Endodermal cell (in vitro differentiated cells): ENCODE data around the gene OSM. TPM values are rescaled to one million over a fixed set of nuclear protein-coding genes. Genes with fewer than 3 reads are reported as not detected.

ENCODE experiments used
- DNase-seq: peaks from one replicate; pipeline ENCODE4 v3.0.0-alpha.2; 2017
- H3K27ac ChIP-seq: 2 replicates; pipeline ENCODE4 v1.5.1; 2013; ENCODE audit warnings: mild to moderate bottlenecking, low read depth, low read length, moderate library complexity
- H3K27me3 ChIP-seq: 2 replicates; pipeline ENCODE4 v1.6.1; 2013; ENCODE audit warnings: mild to moderate bottlenecking, low read length, moderate library complexity; ENCODE audit not compliant: insufficient read depth, control insufficient read depth, poor library complexity, severe bottlenecking
- H3K36me3 ChIP-seq: 2 replicates; pipeline ENCODE4 v1.7.0; 2013; ENCODE audit warnings: mild to moderate bottlenecking, low read length, moderate library complexity; ENCODE audit not compliant: control insufficient read depth, insufficient read depth
- H3K4me1 ChIP-seq: one replicate; pipeline ENCODE4 v1.7.0; 2013; ENCODE audit warnings: low read length; ENCODE audit not compliant: control insufficient read depth, insufficient read depth
- H3K4me3 ChIP-seq: 2 replicates; pipeline ENCODE4 v1.5.1; 2013; ENCODE audit warnings: mild to moderate bottlenecking, low read length, moderate library complexity
- H3K9ac ChIP-seq: 2 replicates; pipeline ENCODE4 v1.6.1; 2013; ENCODE audit warnings: mild to moderate bottlenecking, low read length, moderate library complexity; ENCODE audit not compliant: poor library complexity, severe bottlenecking; ENCODE audit errors: extremely low read depth
- H3K9me3 ChIP-seq: 2 replicates; pipeline ENCODE4 v1.6.1; 2013; ENCODE audit warnings: mild to moderate bottlenecking, low read length, moderate library complexity; ENCODE audit not compliant: control insufficient read depth
- H3K27ac Mint-ChIP-seq: 2 replicates; pipeline ENCODE4 v1.8.0; 2020; ENCODE audit warnings: mixed read lengths
- H3K27me3 Mint-ChIP-seq: 2 replicates; pipeline ENCODE4 v1.8.0; 2021; ENCODE audit warnings: mild to moderate bottlenecking, mixed read lengths; ENCODE audit not compliant: insufficient read depth
- H3K36me3 Mint-ChIP-seq: 2 replicates; pipeline ENCODE4 v1.8.0; 2020; ENCODE audit warnings: low read depth, mixed read lengths
- H3K4me1 Mint-ChIP-seq: 2 replicates; pipeline ENCODE4 v1.8.0; 2020; ENCODE audit warnings: mixed read lengths
- H3K4me3 Mint-ChIP-seq: 2 replicates; pipeline ENCODE4 v1.8.0; 2020; ENCODE audit warnings: mild to moderate bottlenecking, moderate library complexity, mixed read lengths
- H3K9me3 Mint-ChIP-seq: 2 replicates; pipeline ENCODE4 v1.8.0; 2020; ENCODE audit warnings: mild to moderate bottlenecking, mixed read lengths
- CTCF ChIP-seq: fragments of 200-600 bp; sonication (generic); conservative IDR thresholded peaks from 2 replicates; pipeline ENCODE4 v1.5.0; 2021; ENCODE audit warnings: antibody characterized with exemption, mild to moderate bottlenecking
- WGBS, 2 experiments: methylation state at CpG; one replicate each; pipeline versions ENCODE4 v1.1.5 to v1.1.7; 2013; ENCODE audit warnings: missing lambda C conversion rate in 2 of 2, mixed read lengths in 1 of 2; ENCODE audit not compliant: insufficient coverage in 1 of 2, insufficient read length in 1 of 2; 5-methylcytosine and 5-hydroxymethylcytosine counted together
- total RNA-seq, 2 donors: library from RNA; stranded (reverse); fragmentation: NEBNext Ultra II Directional in 1 of 2; extraction: Animal tissue kit (Norgen Biotek cat#: 25700) in 1 of 2; gene quantifications; 2 replicates in 1 of 2; 3 replicates in 1 of 2; pipeline ENCODE4 v1.2.1, GENCODE V29; 2021

OSM gene
- total RNA-seq, 2 donors from 2014 or later: not detected

GRCh38 chr22:30284666-30285065 lies 18.0 kb upstream of the OSM start:
- Mint-ChIP-seq H3K27me3 (no peaks in the 10 kb centered on the region), H3K4me1 (peaks cover 4% of the 10 kb centered on the region), H3K9me3 (no peaks in the 10 kb centered on the region), H3K4me3 (no peak overlapping the region), H3K36me3 (no peaks in the 10 kb centered on the region), H3K27ac (no peak overlapping the region)
- H3K9me3 ChIP-seq: no peaks in the 10 kb centered on the region
- no peaks in the 10 kb centered on the region for H3K36me3 ChIP-seq
- no peak overlapping the region for H3K4me3 ChIP-seq
- no peak for DNase-seq
- H3K27me3 ChIP-seq: no peaks in the 10 kb centered on the region
- H3K27ac ChIP-seq: no peak overlapping the region
- WGBS, 2 experiments: 94 to 96% methylated on average over 2 to 4 of the region's 4 CpGs
- H3K9ac ChIP-seq: no peak overlapping the region
- H3K4me1 ChIP-seq: no peaks in the 10 kb centered on the region
- no peak for TF ChIP-seq CTCF

GRCh38 chr22:30284172-30284571 lies 17.5 kb upstream of the OSM start:
- Histone ChIP-seq H3K27ac (no peak overlapping the region), H3K4me3 (no peak overlapping the region), H3K9me3 (no peaks in the 10 kb centered on the region), H3K27me3 (no peaks in the 10 kb centered on the region), H3K36me3 (no peaks in the 10 kb centered on the region), H3K4me1 (no peaks in the 10 kb centered on the region), H3K9ac (no peak overlapping the region)
- H3K27me3 Mint-ChIP-seq: no peaks in the 10 kb centered on the region
- peaks cover 4% of the 10 kb centered on the region for H3K4me1 Mint-ChIP-seq
- H3K27ac Mint-ChIP-seq: no peak overlapping the region
- 88 to 100% methylated on average over 2 to 9 of the region's 9 CpGs for WGBS, 2 experiments
- TF ChIP-seq CTCF: no peak
- H3K9me3 Mint-ChIP-seq: no peaks in the 10 kb centered on the region
- no peak overlapping the region for H3K4me3 Mint-ChIP-seq
- no peaks in the 10 kb centered on the region for H3K36me3 Mint-ChIP-seq
- no peak for DNase-seq

GRCh38 chr22:30283342-30283741 lies 16.7 kb upstream of the OSM start:
- Mint-ChIP-seq H3K27ac (no peak overlapping the region), H3K36me3 (no peaks in the 10 kb centered on the region), H3K9me3 (no peaks in the 10 kb centered on the region), H3K4me1 (peaks cover 3% of the 10 kb centered on the region), H3K27me3 (no peaks in the 10 kb centered on the region), H3K4me3 (no peak overlapping the region)
- WGBS, 2 experiments: 94 to 100% methylated on average over 3 to 4 of the region's 4 CpGs
- no peaks in the 10 kb centered on the region for H3K4me1 ChIP-seq
- DNase-seq: no peak
- H3K9ac ChIP-seq: no peak overlapping the region
- TF ChIP-seq CTCF: no peak
- H3K27ac ChIP-seq: no peak overlapping the region
- H3K4me3 ChIP-seq: no peak overlapping the region
- no peaks in the 10 kb centered on the region for H3K27me3 ChIP-seq
- H3K9me3 ChIP-seq: no peaks in the 10 kb centered on the region
- no peaks in the 10 kb centered on the region for H3K36me3 ChIP-seq
